ENCODE results near the gene FMOD. TPM values are rescaled to one million over a fixed set of nuclear protein-coding genes. Genes with fewer than 3 reads are reported as not detected.

FMOD gene
- total RNA-seq: 2.3 and 8.2 TPM in 2 replicates
- polyA plus RNA-seq: 3.1 and 7.6 TPM in 2 replicates

GRCh38 chr1:203351037-203351625 lies at the start of gene FMOD:
Gene FMOD, minus strand, starts transcription at chr1:203351122. Its CDS starts 2,852 bp downstream, at chr1:203348270.
- TF ChIP-seq CTCF (IDR thresholded peaks at IDR 0.05; ENCODE audit: low read depth, low read length): peak; percentile 23
- Histone ChIP-seq H3K4me1 (ENCODE audit: low read depth) (peaks cover 8% of the 10 kb centered on the region), H3K4me3 (no peak within 1 kb of the TSS), H3K36me3 (no peaks in the 10 kb centered on the region), H3K27ac (no peak within 1 kb of the TSS), H3K27me3 (no peaks in the 10 kb centered on the region), H3K9me3 (ENCODE audit: low read depth) (no peaks in the 10 kb centered on the region)
- DNase-seq (ENCODE audit: low read depth in 1 of 2, low spot score in 1 of 2): peak in 1 of 2 donors; percentile 91

- peaks cover 4% of the 10 kb centered on the region for H3K4me1 ChIP-seq (ENCODE audit: low read depth)
- no peaks in the 10 kb centered on the region for H3K27me3 ChIP-seq
- H3K4me3 ChIP-seq: no peak overlapping the region
- TF ChIP-seq CTCF (IDR thresholded peaks at IDR 0.05; ENCODE audit: low read depth, low read length): no peak
- H3K9me3 ChIP-seq (ENCODE audit: low read depth): no peaks in the 10 kb centered on the region
- no peaks in the 10 kb centered on the region for H3K36me3 ChIP-seq
- H3K27ac ChIP-seq: no peak overlapping the region
- DNase-seq (ENCODE audit: low read depth in 1 of 2, low spot score in 1 of 2): no peak
Measured at GRCh38 chr1:203396595-203397194, 45.8 kb upstream of the FMOD start.

- no peak for DNase-seq (ENCODE audit: low read depth in 1 of 2, low spot score in 1 of 2)
Measured at GRCh38 chr1:203395751-203396150, 44.8 kb upstream of the FMOD start.

GRCh38 chr1:203390298-203390697 lies 39.4 kb upstream of the FMOD start:
- H3K9me3 ChIP-seq (ENCODE audit: low read depth): no peaks in the 10 kb centered on the region
- no peak overlapping the region for H3K27ac ChIP-seq
- H3K36me3 ChIP-seq: no peaks in the 10 kb centered on the region
- no peak overlapping the region for H3K4me3 ChIP-seq
- no peaks in the 10 kb centered on the region for H3K4me1 ChIP-seq (ENCODE audit: low read depth)
- no peak for TF ChIP-seq CTCF (IDR thresholded peaks at IDR 0.05; ENCODE audit: low read depth, low read length)
- no peaks in the 10 kb centered on the region for H3K27me3 ChIP-seq
- DNase-seq (ENCODE audit: low read depth in 1 of 2, low spot score in 1 of 2): no peak

More at GRCh38 chr1:203395751-203396150, 44.8 kb upstream of the FMOD start:
- Histone ChIP-seq H3K9me3 (ENCODE audit: low read depth) (no peaks in the 10 kb centered on the region), H3K4me1 (ENCODE audit: low read depth) (no peaks in the 10 kb centered on the region), H3K36me3 (no peaks in the 10 kb centered on the region), H3K27ac (no peak overlapping the region), H3K4me3 (no peak overlapping the region), H3K27me3 (no peaks in the 10 kb centered on the region)
- TF ChIP-seq CTCF (IDR thresholded peaks at IDR 0.05; ENCODE audit: low read depth, low read length): no peak

GRCh38 chr1:203388683-203389082 lies 37.8 kb upstream of the FMOD start:
- Histone ChIP-seq H3K27ac (no peak overlapping the region), H3K4me1 (ENCODE audit: low read depth) (no peaks in the 10 kb centered on the region), H3K36me3 (no peaks in the 10 kb centered on the region), H3K9me3 (ENCODE audit: low read depth) (no peaks in the 10 kb centered on the region), H3K4me3 (no peak overlapping the region), H3K27me3 (no peaks in the 10 kb centered on the region)
- DNase-seq (ENCODE audit: low read depth in 1 of 2, low spot score in 1 of 2): no peak
- no peak for TF ChIP-seq CTCF (IDR thresholded peaks at IDR 0.05; ENCODE audit: low read depth, low read length)

All from cardiac muscle cell (in vitro differentiated cells and primary cell).